NCI-H345 treated with DMSO at 0.1 percent for 48 hours (cell line): ENCODE measurements around the gene GPR4.
"Not testable (repeated sequence)": the region's sequence is repeated elsewhere in the genome, so short reads cannot be mapped to it uniquely, and the experiment has no call there.

Experiments used
- DNase-seq: peaks from one replicate; lab custom pipeline; 2025; ENCODE audit not compliant: unreplicated experiment; lab: John Stamatoyannopoulos, UW

Gene GPR4

GRCh38 chr19:45623984-45624383 lies 22.0 kb upstream of the GPR4 start:
- no peak for DNase-seq

DNA sequence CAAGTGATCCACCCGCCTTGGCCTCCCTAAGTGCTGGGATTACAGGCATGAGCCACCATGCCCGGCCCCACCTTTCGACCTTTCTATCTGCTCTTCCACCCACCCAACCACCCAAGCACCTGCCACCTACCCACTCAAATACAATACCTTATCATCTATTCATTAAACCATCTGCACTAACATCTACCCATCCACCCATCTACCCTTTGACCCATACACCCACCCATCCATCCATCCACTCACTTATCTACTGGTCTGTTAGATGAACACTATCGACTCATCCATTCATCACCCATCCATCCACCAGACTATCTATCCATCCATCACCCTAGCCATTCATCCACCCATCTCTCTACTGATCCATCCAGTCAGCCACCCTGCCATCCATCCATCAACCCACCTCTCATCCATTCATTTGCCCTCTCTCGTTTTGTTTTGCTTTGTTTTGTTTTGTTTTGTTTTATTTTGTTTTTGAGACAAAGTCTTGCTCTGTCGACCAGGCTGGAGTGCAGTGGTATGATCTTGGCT lies 20.0 kb upstream of the GPR4 start:
- DNase-seq, result no peak

DNA sequence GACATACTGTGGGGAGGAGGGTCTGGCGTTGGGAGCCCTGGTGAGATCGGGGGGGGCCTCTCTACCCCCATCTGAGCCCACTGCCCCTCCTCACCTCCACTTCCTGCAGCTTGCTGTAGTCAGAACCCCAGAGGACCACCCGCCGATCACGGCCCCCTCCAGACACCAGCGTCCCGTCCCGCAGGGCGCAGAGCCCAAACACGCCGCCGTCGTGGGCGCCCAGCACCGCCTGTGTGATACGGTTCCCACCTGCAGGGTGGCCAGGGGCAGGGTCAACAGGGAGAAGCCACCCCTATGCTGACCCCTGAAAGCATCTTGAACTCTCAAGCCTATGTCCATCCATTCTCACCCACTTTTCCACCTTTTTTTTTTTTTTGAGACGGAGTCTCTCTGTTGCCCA lies 19.4 kb upstream of the GPR4 start:
- DNase-seq, result no peak

DNA sequence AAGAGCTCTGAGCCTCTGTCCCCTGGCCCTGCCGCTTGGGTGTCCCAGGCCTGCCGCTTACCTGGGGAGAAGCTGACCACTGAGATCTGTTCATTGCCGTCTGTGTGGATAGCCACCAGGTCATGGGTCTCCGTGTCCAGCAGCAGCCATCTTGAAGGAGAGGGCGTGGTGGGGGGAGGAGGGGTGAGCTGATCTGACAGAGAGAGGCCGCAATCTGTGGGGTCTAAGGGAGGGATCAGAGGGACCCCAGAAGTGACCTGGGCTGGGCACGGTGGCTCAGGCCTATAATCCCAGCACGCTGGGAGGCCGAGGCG lies 14.6 kb upstream of the GPR4 start:
- no peak for DNase-seq

- DNase-seq, result no peak
These were observed 14.0 kb upstream of the GPR4 start for GRCh38 chr19:45615795-45616703.

DNA sequence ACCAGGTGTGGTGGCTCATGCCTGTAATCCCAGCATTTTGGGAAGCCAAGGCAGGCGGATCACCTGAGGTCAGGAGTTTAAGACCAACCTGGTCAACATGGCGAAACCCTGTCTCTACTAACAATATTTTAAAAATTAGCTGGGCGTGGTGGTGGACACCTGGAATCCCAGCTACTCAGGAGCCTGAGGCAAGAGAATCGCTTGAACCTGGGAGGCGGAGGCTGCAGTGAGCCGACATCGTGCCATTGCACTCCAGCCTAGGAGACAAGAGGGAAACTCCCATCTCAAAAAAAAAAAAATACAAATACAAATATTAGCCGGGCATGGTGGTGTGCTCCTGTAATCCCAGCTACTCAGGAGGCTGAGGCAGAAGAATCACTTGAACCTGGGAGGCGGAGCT lies 13.0 kb upstream of the GPR4 start:
- DNase-seq, result not testable (repeated sequence)

DNA sequence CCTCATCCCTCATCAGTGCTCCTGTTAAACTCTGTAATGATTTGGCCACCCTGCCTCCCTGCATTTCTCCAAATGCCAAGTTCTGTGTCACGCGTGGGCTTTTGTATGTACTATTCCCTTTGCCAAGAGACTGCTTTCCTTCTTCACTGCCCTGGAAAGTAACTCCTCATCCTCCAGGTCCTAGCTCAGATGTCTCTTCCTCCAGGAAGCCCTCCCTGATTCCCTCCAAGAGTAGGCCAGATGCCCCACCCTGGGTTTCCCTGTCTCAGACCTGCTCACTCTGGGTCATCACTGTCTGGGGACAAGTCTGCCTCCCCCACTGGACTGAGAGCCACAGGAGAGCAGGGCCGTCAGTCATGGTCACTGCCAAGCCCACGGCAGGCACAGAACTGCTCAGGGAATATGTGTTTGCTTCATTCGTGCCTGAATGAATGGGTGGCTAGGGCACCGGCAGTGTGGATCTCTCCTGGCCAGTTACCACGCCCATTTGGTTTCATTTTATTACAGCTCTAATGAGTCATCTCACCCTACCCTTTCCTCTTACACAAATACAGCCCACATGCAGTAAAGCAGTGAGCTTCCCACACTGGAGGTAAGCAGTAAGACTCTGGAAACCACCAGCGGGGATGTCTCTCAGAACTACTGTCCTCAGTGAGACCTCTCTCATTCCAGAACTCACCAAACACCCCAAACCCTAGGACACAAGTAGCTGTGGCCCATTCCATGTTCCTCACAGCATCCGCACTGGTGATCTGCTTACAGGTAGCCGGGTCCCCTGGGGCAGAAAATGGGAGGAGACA lies 12.1 kb upstream of the GPR4 start:
- DNase-seq, result no peak

DNA sequence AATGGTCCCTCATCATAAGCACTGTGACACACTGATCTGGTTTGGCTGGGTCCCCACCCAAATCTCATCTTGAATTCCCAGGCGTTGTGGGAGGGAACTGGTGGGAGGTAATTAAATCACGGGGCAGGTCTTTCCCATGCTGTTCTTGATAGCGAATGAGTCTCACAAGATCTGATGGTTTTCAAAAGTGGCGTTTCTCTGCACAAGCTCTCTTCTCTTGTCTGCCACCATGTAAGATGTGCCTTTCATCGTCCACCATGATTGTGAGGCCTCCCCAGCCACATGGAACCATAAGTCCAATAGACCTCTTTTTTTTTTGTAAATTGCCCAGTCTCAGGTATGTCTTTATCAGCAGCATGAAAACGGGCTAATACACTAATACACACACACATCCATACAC lies 6.9 kb upstream of the GPR4 start:
- no peak for DNase-seq

DNA sequence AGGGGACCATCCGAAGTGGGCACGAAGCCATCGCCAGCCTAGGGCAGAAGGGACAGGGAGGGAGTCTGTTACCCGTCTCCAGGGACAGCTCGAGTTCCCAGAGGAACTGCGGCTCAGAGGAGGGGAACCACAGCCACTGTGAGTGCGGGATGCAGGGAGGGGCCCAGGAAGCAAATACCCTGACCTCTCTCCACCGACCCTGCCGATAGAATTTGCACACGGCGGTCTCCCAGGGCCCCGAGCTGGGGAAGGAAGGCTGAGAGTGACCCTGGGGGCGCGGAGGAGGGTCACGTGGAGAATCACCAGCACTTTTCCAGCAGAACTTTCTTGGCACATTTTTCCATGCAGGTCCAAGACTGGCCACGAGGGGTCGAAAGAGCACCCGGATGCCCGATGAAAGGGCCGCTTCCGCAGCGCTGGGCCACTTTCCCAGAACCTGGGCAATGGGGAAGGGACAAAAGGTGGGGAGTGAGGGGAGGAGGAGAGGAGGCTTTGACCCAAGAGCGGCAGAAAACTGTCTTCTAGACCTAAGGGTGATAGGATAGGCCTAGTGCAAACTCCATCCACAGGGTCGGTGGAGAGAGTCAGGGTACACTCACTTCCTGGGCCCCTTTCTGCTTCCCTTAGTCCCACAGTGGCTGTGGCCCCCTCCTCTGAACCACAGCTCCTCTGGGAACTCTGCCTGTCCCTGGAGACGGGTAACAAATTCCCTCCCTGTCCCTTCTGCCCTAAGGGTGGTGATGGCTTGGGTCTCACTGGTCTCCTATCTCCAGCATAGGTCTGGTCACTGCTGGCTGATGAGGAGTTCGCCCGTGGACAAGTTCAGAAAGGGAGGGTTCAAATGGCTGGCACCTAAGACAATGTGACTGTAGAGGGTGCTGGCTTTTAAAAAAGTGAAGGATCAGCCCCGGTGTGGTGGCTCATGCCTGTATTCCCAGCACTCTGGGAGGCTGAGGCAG lies 5.3 kb upstream of the GPR4 start:
- DNase-seq, result peak; percentile 5

- no peak for DNase-seq
These were observed 897 bp downstream of the GPR4 start for GRCh38 chr19:45601115-45601514.

- no peak for DNase-seq
These were observed 1.6 kb downstream of the GPR4 start for GRCh38 chr19:45600340-45600885.

DNA sequence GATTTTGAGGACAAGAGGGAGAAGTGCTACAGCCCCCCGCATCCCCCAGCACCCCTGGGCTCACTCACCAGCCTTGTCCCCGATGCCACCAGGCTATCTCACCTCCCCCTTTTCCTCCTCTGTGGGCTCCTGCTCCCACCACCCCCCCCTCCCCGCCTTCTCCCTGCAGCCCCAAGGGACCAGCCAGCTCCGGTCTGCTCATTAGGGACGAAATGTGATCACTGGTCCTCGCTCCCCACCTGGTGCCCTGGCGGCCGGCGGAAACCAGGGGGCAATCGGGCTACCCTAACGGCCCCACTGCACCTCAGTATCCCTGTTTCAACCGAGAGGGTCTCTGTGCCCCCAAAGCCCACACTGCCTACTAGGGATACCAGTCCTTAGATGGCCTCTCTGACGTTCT lies 2.7 kb downstream of the GPR4 start:
- no peak for DNase-seq

DNA sequence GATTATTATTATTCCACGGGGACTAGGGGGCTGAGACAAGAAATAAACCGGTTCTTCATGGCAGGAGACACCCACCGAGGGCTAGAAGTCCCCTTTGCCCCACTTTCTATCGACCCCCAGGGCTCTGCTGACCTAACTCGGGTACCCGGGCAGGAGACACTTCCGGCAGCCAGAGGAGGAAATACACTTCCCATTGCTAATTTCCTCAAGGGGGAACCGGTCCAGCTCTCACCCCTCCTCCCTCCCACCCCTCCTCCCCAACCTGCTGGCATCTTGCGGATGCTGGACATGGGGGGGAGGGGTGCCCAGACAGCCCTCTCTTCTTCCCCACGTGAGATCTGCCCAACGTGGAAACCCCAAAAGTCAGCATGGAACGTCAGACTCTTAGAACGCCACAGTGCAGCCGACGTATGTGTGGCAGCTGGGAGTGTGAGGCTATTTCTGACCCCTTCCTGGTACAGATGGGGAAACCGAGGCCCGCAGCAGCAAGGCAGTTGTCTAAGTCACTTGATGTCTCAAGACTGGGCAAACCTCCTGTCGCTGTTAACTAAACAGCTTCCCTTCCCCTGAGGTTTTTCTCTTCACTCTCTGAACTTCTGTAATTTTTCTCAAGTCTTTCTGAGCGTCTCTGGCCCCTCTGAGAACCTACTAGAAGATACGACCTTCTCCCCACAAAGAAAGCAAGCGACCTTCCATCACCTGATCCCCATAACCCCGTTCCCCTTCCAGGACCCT lies 3.6 kb downstream of the GPR4 start:
- DNase-seq, result no peak

GRCh38 chr19:45597425-45598111 lies 4.4 kb downstream of the GPR4 start:
- no peak for DNase-seq

DNA sequence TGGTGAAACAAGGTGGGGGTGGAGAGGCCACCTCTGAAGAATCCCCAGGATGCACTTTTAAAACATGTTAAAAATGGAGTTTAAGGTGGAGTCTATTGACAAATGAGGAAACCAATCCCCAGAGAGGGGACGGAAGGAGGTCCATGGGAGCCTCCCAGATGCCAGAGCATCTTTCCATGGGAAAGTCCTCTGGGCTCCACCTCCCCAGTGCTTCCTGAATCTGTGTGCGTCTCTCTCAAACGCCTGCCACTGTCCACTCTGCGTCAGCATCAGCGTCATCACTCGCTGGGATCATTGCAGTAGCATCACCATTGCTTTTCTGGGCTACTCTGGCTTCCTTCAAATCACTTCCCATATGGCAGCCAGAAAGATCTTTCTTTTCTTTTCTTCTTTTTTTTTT lies 6.2 kb downstream of the GPR4 start:
- no peak for DNase-seq

GRCh38 chr19:45593520-45593919 lies 8.5 kb downstream of the GPR4 start:
- DNase-seq, result no peak

DNA sequence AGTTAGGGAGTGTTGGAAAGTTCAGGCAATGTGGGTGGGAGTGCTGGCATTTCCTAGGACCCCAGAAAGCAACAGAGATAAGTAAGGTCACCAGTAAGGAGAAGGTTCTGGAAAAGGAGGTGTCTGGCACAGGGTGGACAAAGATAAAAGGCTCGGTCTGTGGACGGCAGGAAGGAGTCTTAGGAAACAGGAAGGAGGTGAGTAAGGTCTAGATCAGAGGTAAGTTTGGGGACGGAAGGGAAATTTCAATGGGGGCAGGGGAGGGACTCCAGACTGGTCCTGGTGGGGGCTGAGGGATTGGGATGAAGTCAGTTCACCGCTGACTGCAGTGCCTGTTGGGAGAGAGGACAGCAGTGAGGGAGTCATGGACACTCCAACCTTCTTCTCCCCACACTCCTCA lies 9.6 kb downstream of the GPR4 start:
- DNase-seq, result no peak

DNA sequence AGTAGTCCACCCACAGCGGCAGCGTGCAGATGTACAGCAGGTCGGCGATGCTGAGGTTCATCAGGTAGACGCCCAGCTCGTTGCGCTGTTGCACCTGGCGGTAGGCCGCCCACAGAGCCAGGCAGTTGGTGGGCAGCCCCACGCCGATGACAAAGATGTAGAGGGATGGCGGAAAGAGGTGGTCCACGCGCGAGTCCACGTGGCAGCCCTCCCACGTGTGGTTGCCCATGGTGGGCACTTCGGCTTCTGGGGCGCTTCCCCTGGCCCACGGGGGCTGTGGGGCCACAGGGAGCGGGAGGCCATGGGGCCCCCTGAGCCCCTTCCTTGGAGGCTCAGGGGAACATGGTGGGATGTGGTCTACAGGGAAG lies 10.4 kb downstream of the GPR4 start:
- no peak for DNase-seq

- DNase-seq, result no peak
These were observed 10.9 kb downstream of the GPR4 start for GRCh38 chr19:45591004-45591637.
